Ovary (tissue), 9 donors: ENCODE measurements around the gene PLD2. TPM values are rescaled to one million over a fixed set of nuclear protein-coding genes. Genes with fewer than 3 reads are reported as not detected.

ENCODE experiments used
- DNase-seq, 5 donors: peaks; one replicate each; pipeline ENCODE4 v3.0.0-alpha.2; 2019 to 2020
- H3K27ac ChIP-seq, 2 donors: fragments of 200-600 bp; one replicate each; pipeline versions ENCODE4 v1.5.1 to v1.8.0; 2019 to 2022
- H3K27me3 ChIP-seq: fragments of 200-600 bp; one replicate; pipeline ENCODE4 v1.8.0; 2022
- H3K36me3 ChIP-seq: fragments of 200-600 bp; sonication (generic); one replicate; pipeline ENCODE4 v1.5.1; 2019
- H3K4me1 ChIP-seq: one replicate; pipeline ENCODE4 v1.8.1; 2013; ENCODE audit warnings: mild to moderate bottlenecking, moderate library complexity; ENCODE audit not compliant: insufficient read depth
- H3K4me3 ChIP-seq: fragments of 200-600 bp; sonication (generic); one replicate; pipeline ENCODE4 v1.5.1; 2017
- H3K9me3 ChIP-seq, 2 donors: fragments of 200-600 bp in 1 of 2; sonication (generic) in 1 of 2; one replicate each; pipeline versions ENCODE4 v1.5.1 to v1.8.1; 2013 to 2019; ENCODE audit warnings: mild to moderate bottlenecking in 1 of 2, moderate library complexity in 1 of 2
- EP300 ChIP-seq: sonication (generic); formaldehyde crosslinking; IDR thresholded peaks from one replicate; pipeline ENCODE4 v1.6.1; 2017; ENCODE audit warnings: antibody characterized with exemption
- POLR2A ChIP-seq: fragments of 450-650 bp; IDR thresholded peaks from one replicate; pipeline ENCODE4 v1.6.1; 2017; ENCODE audit warnings: antibody characterized with exemption, mild to moderate bottlenecking, moderate library complexity
- WGBS, 3 donors: extraction: QIAGEN DNeasy Blood & Tissue Kit in 1 of 3; methylation state at CpG; one replicate each; pipeline versions ENCODE4 v1.1.5 to v1.1.7; 2013 to 2017; 5-methylcytosine and 5-hydroxymethylcytosine counted together
- intact Hi-C, 4 donors: fragments of 100-400 bp; cut with DNase I; formaldehyde crosslinking; loops; one replicate each; pipeline versions ENCODE4 v1.11.0 to v1.15.1; 2022 to 2023
- polyA plus RNA-seq, 2 donors: library from polyadenylated mRNA; stranded (reverse); fragments of 200-250 nt in 1 of 2; fragments of 350-450 nt in 1 of 2; fragmentation: Illumina TruSeq in 1 of 2; extraction: RNeasy Lipid Tissue Mini Kit (QIAGEN cat#74804) in 1 of 2; gene quantifications; one replicate each; pipeline ENCODE4 v1.2.3, GENCODE V29; 2013 to 2014
- total RNA-seq, 7 donors: library from RNA; depleted of rRNA in 2 of 7; stranded (reverse); fragments of >200 nt in 2 of 7; fragmentation: NEBNext Ultra II Directional in 3 of 7; extraction: Animal tissue kit (Norgen Biotek cat#: 25700) in 3 of 7; gene quantifications; one replicate each; pipeline versions ENCODE4 v1.1.0 to v1.2.4, GENCODE V29; 2016 to 2023
- TF ChIP-seq, protein P1 (sequence below), 3 donors: fragments of 450-650 bp in 2 of 3; fragments of 200-600 bp in 1 of 3; IDR thresholded peaks; one replicate each; pipeline versions ENCODE4 v1.5.1 to v1.8.0; 2016 to 2022; ENCODE audit warnings: antibody characterized with exemption in 3 of 3, mild to moderate bottlenecking in 1 of 3
- donor health status: DM: no; HTN: no; CAD: no; lungs with moderate emphysema.
- donor health status: DM: no; HTN: no; CAD: no.
- donor health status: Bipolar disorder and iron deficiency.
- donor health status: DM: yes; HTN: yes; CAD: no.
- donor health status: DM: no; HTN: no; CAD: no.
- donor health status: DM: yes; HTN: yes; CAD: no.

PLD2 gene
- total and polyA plus RNA-seq, 9 donors = 16.2 to 53.3 (median 37.8) TPM

DNA sequence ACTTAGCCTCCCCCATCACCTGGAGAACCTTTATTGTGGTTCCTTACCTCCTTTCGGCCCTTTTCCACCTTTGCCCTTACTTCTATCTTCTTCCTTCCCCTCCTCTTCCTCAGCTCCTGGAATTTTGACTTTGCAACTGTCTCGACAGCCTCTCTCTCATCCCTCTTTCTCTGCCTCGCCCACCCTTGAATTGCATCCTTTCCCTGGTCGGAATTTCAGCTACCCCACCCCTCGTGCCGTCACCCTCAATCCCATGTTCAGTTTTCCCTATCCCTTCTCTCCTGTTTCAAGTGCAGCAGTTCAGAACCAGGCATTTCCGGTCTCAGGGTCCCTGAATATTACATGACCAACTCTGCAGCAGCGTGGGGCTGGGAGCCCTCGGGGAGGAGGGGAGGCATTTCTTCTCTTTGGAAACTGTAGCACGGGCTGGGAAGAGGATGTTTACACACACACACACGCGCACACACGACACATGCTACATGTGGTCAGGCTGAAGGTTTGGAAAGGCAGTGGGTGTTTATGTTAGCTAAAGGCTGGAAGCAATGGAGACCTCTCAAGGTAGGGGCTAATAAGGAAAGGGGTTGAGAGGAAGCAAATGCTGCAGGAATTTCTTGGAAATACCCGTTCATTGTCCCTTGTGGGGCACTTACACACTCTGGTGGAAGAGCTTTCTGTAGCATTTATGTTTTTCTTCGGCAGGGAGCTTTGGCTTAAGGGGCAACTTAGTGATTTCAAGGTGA is 27.2 kb downstream of the PLD2 start:
- intact Hi-C loops = no loop called here

DNA sequence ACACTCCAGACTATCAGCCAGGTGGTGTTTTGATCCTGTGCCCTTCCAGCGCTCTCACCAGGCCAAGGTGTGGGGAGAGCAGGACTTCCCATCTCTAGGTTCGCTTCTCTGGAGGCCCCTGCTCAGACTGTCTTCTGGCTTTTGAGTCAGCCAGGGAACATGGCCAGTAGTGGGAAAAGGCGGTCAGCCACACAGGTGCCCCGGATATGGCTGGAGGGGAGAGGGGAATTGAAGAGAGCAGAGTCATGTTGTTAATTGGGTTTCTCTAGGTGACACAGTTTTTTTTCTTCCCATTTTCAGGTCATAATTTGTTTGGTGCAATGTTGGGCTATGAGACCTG is 27.7 kb downstream of the PLD2 start:
- Histone ChIP-seq H3K27ac (peak overlapping the region in 1 of 2 donors; percentile 96), H3K36me3 (no peaks in the 10 kb centered on the region), H3K4me3 (peak overlapping the region; percentile 81), H3K4me1 (peaks cover 19% of the 10 kb centered on the region), H3K27me3 (no peaks in the 10 kb centered on the region), H3K9me3 (no peaks in the 10 kb centered on the region)
- TF ChIP-seq, protein P1, sequence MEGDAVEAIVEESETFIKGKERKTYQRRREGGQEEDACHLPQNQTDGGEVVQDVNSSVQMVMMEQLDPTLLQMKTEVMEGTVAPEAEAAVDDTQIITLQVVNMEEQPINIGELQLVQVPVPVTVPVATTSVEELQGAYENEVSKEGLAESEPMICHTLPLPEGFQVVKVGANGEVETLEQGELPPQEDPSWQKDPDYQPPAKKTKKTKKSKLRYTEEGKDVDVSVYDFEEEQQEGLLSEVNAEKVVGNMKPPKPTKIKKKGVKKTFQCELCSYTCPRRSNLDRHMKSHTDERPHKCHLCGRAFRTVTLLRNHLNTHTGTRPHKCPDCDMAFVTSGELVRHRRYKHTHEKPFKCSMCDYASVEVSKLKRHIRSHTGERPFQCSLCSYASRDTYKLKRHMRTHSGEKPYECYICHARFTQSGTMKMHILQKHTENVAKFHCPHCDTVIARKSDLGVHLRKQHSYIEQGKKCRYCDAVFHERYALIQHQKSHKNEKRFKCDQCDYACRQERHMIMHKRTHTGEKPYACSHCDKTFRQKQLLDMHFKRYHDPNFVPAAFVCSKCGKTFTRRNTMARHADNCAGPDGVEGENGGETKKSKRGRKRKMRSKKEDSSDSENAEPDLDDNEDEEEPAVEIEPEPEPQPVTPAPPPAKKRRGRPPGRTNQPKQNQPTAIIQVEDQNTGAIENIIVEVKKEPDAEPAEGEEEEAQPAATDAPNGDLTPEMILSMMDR (IDR thresholded peaks at IDR 0.05) = no peak
- TF ChIP-seq POLR2A (no peak), EP300 (no peak)
- WGBS, 3 donors = 37 to 55% (median 37%) methylated on average over 4 of the region's 4 CpGs
- intact Hi-C loops = no loop called here
- DNase-seq = no peak

More for the DNA sequence above, 27.2 kb downstream of the PLD2 start:
- Histone ChIP-seq H3K36me3 (no peaks in the 10 kb centered on the region), H3K9me3 (no peaks in the 10 kb centered on the region), H3K27ac (peak overlapping the region; percentile 96), H3K4me3 (peak overlapping the region; percentile 81), H3K4me1 (peaks cover 16% of the 10 kb centered on the region), H3K27me3 (no peaks in the 10 kb centered on the region)
- no peak for TF ChIP-seq EP300
- TF ChIP-seq POLR2A = no peak
- TF ChIP-seq, protein P1 (IDR thresholded peaks at IDR 0.05) = no peak
- WGBS, 3 donors = 1 to 2% (median 1%) methylated on average over 15 of the region's 15 CpGs
- DNase-seq = peak; percentile 38 to 55 (median 45)

DNA sequence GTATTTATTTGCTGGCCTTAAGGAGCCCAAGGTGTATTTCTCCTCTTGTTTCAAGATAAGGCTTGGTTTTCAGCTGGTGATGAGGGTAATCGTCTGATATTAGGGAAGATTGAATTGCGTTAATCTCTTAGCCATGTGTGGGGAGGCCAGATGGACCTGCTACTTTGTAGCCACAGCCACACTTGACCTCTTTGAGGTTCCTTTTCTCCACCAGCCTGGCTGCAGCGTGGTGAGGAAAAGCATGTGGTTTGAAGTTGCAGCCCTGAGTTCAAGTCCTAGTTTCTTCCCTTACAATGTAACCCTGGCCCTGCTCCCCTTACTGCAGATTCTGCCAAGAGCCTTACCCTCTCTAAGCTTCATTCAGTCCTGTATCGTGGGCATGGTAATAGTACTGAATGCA is 29.3 kb downstream of the PLD2 start:
- TF ChIP-seq, protein P1 (IDR thresholded peaks at IDR 0.05) = no peak
- TF ChIP-seq POLR2A (no peak), EP300 (no peak)
- H3K4me3 ChIP-seq = no peak overlapping the region
- DNase-seq = no peak
- peak overlapping the region in 1 of 2 donors; percentile 57 for H3K27ac ChIP-seq
- intact Hi-C loops = no loop called here
- no peaks in the 10 kb centered on the region for H3K36me3 ChIP-seq
- WGBS, 3 donors = 56 to 67% (median 66%) methylated on average over 4 of the region's 4 CpGs
- no peaks in the 10 kb centered on the region for H3K27me3 ChIP-seq
- peaks cover 31% of the 10 kb centered on the region for H3K4me1 ChIP-seq
- H3K9me3 ChIP-seq = no peaks in the 10 kb centered on the region

DNA sequence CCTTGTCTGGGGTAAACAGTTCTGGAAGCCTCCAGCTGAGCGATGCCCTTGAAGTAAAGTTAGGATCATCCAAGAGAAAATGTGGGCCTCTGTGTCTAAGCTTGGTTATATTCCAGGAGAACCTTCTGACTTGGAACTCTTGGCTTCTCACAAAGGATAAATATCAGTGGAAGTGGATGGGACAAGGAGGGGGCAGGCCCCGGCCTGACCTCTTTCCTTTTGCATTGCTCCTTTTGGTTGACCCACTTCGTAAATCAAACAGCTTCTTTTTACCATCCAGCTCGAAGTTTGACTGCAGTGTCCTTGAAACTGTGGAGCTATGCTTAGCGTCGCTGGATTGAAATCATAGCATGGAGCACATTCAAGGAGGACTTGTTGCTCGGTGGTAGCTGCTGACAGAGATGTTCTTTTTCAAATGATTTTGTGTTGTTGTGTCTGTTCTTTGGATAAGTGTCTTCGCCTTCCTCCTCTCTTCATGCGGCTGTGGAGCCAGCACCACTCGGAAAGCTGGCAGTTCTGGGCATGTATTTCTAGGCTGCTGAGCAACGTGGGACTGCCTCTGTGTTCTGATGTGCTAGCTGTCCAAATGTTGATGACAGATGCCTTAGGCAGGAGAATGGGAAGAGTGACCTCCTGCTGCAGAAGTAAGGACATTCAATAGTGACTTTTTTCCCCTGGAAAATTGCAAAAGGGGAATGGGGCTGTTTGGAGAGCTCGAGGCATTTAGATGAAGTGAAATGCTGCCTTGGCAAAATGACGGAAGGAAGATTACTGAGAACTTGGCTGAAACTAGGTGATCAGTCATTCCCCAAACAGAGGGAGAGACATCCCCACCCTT is 30.7 kb downstream of the PLD2 start:
- Histone ChIP-seq H3K27ac (peak overlapping the region; percentile 25 to 66), H3K27me3 (no peaks in the 10 kb centered on the region), H3K36me3 (no peaks in the 10 kb centered on the region), H3K4me1 (peaks cover 32% of the 10 kb centered on the region), H3K9me3 (no peaks in the 10 kb centered on the region), H3K4me3 (no peak overlapping the region)
- DNase-seq = peak; percentile 48 to 77 (median 57)
- TF ChIP-seq POLR2A (no peak), EP300 (no peak)
- TF ChIP-seq, protein P1 (IDR thresholded peaks at IDR 0.05) = no peak
- intact Hi-C loops = no loop called here
- WGBS, 3 donors = 6 to 15% (median 10%) methylated on average over 13 of the region's 13 CpGs
